Effector CD8-positive, alpha-beta T cell (primary cell): ENCODE data around the gene TYW1.
A peak's percentile ranks its signal among the peaks of the same experiment; 100 is the strongest.
"Not testable (repeated sequence)": the region's sequence is repeated elsewhere in the genome, so short reads cannot be mapped to it uniquely, and the experiment has no call there.

ENCODE experiments used
- DNase-seq: peaks from one replicate; lab custom pipeline; 2025; lab: John Stamatoyannopoulos, UW

The TYW1 gene

GRCh38 chr7:66994051-66994450 is 2.6 kb upstream of the TYW1 start:
- not testable (repeated sequence) for DNase-seq

GRCh38 chr7:66994691-66995049 is 2.0 kb upstream of the TYW1 start:
- peak; percentile 25 for DNase-seq

GRCh38 chr7:66995050-66995776 is 1.4 kb upstream of the TYW1 start, which contains the start of gene SBDS:
SBDS (minus strand) TSS chr7:66995586; CDS start chr7:66995417, 169 bp downstream.
- DNase-seq, result peak; percentile 85

GRCh38 chr7:67000601-67001258 is 4.1 kb downstream of the TYW1 start:
- not testable (repeated sequence) for DNase-seq

GRCh38 chr7:67004145-67004544 is 7.5 kb downstream of the TYW1 start:
- DNase-seq, result not testable (repeated sequence)

GRCh38 chr7:67006965-67007364 is 10.3 kb downstream of the TYW1 start:
- no peak for DNase-seq

GRCh38 chr7:67008260-67008659 is 11.6 kb downstream of the TYW1 start:
- no peak for DNase-seq

GRCh38 chr7:67009677-67010076 is 13.0 kb downstream of the TYW1 start:
- DNase-seq, result not testable (repeated sequence)

GRCh38 chr7:67014076-67014622 is 17.5 kb downstream of the TYW1 start:
- not testable (repeated sequence) for DNase-seq

- DNase-seq, result not testable (repeated sequence)
Measured at GRCh38 chr7:67017971-67018370, 21.3 kb downstream of the TYW1 start.

- no peak for DNase-seq
Measured at GRCh38 chr7:67018940-67019339, 22.3 kb downstream of the TYW1 start.

- no peak for DNase-seq
Measured at GRCh38 chr7:67019562-67020390, 23.1 kb downstream of the TYW1 start.

- no peak for DNase-seq
Measured at GRCh38 chr7:67021260-67021659, 24.6 kb downstream of the TYW1 start.

GRCh38 chr7:67022511-67022910 is 25.9 kb downstream of the TYW1 start:
- DNase-seq, result no peak

- not testable (repeated sequence) for DNase-seq
Measured at GRCh38 chr7:67025459-67025858, 28.8 kb downstream of the TYW1 start.

GRCh38 chr7:67031685-67032084 is 35.1 kb downstream of the TYW1 start:
- not testable (repeated sequence) for DNase-seq

GRCh38 chr7:67033251-67033650 is 36.6 kb downstream of the TYW1 start:
- DNase-seq, result no peak

GRCh38 chr7:67036432-67037395 is 40.1 kb downstream of the TYW1 start:
- DNase-seq, result not testable (repeated sequence)

GRCh38 chr7:67040832-67041231 is 44.2 kb downstream of the TYW1 start:
- DNase-seq, result not testable (repeated sequence)

- not testable (repeated sequence) for DNase-seq
Measured at GRCh38 chr7:67042781-67043558, 46.3 kb downstream of the TYW1 start.
